B cell (primary cell): ENCODE results near the gene CPNE2.
"Not testable (repeated sequence)": the region's sequence is repeated elsewhere in the genome, so short reads cannot be mapped to it uniquely, and the experiment has no call there.

ENCODE experiments used
- EZH2 ChIP-seq: IDR thresholded peaks from 2 replicates; pipeline ENCODE4 v1.6.1; 2012; ENCODE audit warnings: borderline replicate concordance, low read depth, mild to moderate bottlenecking, moderate library complexity, low read length; ENCODE audit not compliant: insufficient read depth, poor library complexity, severe bottlenecking
- TF ChIP-seq, protein P1 (sequence below): fragments of 200-600 bp; IDR thresholded peaks from one replicate; pipeline ENCODE4 v1.8.0; 2022; ENCODE audit warnings: antibody characterized with exemption, mild to moderate bottlenecking

- not testable (repeated sequence) for TF ChIP-seq EZH2
- TF ChIP-seq, protein P1, sequence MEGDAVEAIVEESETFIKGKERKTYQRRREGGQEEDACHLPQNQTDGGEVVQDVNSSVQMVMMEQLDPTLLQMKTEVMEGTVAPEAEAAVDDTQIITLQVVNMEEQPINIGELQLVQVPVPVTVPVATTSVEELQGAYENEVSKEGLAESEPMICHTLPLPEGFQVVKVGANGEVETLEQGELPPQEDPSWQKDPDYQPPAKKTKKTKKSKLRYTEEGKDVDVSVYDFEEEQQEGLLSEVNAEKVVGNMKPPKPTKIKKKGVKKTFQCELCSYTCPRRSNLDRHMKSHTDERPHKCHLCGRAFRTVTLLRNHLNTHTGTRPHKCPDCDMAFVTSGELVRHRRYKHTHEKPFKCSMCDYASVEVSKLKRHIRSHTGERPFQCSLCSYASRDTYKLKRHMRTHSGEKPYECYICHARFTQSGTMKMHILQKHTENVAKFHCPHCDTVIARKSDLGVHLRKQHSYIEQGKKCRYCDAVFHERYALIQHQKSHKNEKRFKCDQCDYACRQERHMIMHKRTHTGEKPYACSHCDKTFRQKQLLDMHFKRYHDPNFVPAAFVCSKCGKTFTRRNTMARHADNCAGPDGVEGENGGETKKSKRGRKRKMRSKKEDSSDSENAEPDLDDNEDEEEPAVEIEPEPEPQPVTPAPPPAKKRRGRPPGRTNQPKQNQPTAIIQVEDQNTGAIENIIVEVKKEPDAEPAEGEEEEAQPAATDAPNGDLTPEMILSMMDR, result not testable (repeated sequence)
These were observed 7.6 kb downstream of the CPNE2 start for GRCh38 chr16:57099965-57100364.
